DOHH2 (cell line): ENCODE results near the gene IL34.

Experiments used
- CTCF ChIP-seq: fragments of 200-600 bp; sonication (generic); IDR thresholded peaks from one replicate; pipeline ENCODE4 v1.5.1; 2014; ENCODE audit warnings: antibody characterized with exemption, mild to moderate bottlenecking, low read depth, low read length; ENCODE audit not compliant: poor library complexity, severe bottlenecking
- EZH2phosphoT487 ChIP-seq: fragments of 200-600 bp; sonication (generic); IDR thresholded peaks from 2 replicates; pipeline ENCODE4 v1.6.1; 2017; ENCODE audit warnings: borderline replicate concordance, mild to moderate bottlenecking, antibody characterized with exemption, low read length, moderate library complexity, mixed read lengths

GRCh38 chr16:70699696-70700095 lies 53.3 kb downstream of the IL34 start:
- no peak for TF ChIP-seq CTCF
- TF ChIP-seq EZH2phosphoT487: no peak
